SK-N-SH (cell line): Measurements from ENCODE around the gene HDLBP. TPM values are rescaled to one million over a fixed set of nuclear protein-coding genes. Genes with fewer than 3 reads are reported as not detected.

ENCODE experiments used
- CTCF ChIA-PET: fragments of 300-600, 350-600 bp; formaldehyde crosslinking; extraction: SDS; loops from one replicate; lab custom pipeline; 2021; lab: Yijun Ruan, JAX
- POLR2A ChIA-PET: fragments of 350-600 bp; sonication (Branson Sonifier 250); formaldehyde crosslinking; extraction: SDS; loops from one replicate; lab custom pipeline; 2020; ENCODE audit warnings: antibody characterized with exemption, inconsistent platforms; lab: Yijun Ruan, JAX
- DNase-seq: peaks from one replicate; pipeline ENCODE4 v3.0.0; 2012
- H2AFZ ChIP-seq: fragments of 200-600 bp; sonication (generic); 2 replicates; pipeline ENCODE4 v1.8.1; 2016; ENCODE audit warnings: antibody characterized with exemption, mild to moderate bottlenecking, low read depth
- H3F3A ChIP-seq: fragments of 200-600 bp; sonication (generic); replicated peaks from 2 replicates; pipeline ENCODE3; 2016; ENCODE audit warnings: antibody characterized with exemption, mild to moderate bottlenecking; ENCODE audit not compliant: insufficient read depth
- H3K27ac ChIP-seq, 2 experiments: fragments of 200-500 bp in 1 of 2; fragments of 200-600 bp in 1 of 2; sonication (Bioruptor generic) in 1 of 2; sonication (generic), shearing (Covaris generic) in 1 of 2; 2 replicates each; pipeline versions ENCODE4 v1.5.1 to v1.6.1; 2014 to 2016; ENCODE audit warnings: low read depth in 2 of 2, inconsistent platforms in 1 of 2, low read length in 1 of 2, mild to moderate bottlenecking in 1 of 2, mixed read lengths in 1 of 2
- H3K27me3 ChIP-seq: fragments of 200-600 bp; sonication (generic), shearing (Covaris generic); 2 replicates; pipeline ENCODE4 v1.6.1; 2016; ENCODE audit warnings: mixed run types; ENCODE audit not compliant: insufficient read depth
- H3K36me3 ChIP-seq, 2 experiments: fragments of 200-500 bp in 1 of 2; fragments of 200-600 bp in 1 of 2; sonication (Bioruptor generic) in 1 of 2; sonication (generic) in 1 of 2; replicated peaks in 1 of 2; 2 replicates each; pipeline versions ENCODE3 to v1.5.1; 2014 to 2016; ENCODE audit warnings: low read length in 1 of 2, mild to moderate bottlenecking in 1 of 2; ENCODE audit not compliant: insufficient read depth in 2 of 2, control insufficient read depth in 1 of 2
- H3K4me1 ChIP-seq, 2 experiments: fragments of 200-500 bp in 1 of 2; fragments of 200-600 bp in 1 of 2; sonication (Bioruptor generic) in 1 of 2; sonication (generic), shearing (Covaris generic) in 1 of 2; 2 replicates each; pipeline versions ENCODE4 v1.5.1 to v1.6.1; 2014 to 2016; ENCODE audit warnings: low read depth in 1 of 2, low read length in 1 of 2, mixed run types in 1 of 2; ENCODE audit not compliant: insufficient read depth in 2 of 2, control insufficient read depth in 1 of 2
- H3K4me2 ChIP-seq: fragments of 200-600 bp; sonication (generic), shearing (Covaris generic); 2 replicates; pipeline ENCODE4 v1.6.1; 2017; ENCODE audit warnings: mixed run types
- H3K4me3 ChIP-seq, 2 experiments: fragments of 200-500 bp in 1 of 2; fragments of 200-600 bp in 1 of 2; sonication (Bioruptor generic) in 1 of 2; sonication (generic), shearing (Covaris generic) in 1 of 2; 2 replicates each; pipeline versions ENCODE4 v1.5.1 to v1.8.1; 2014 to 2016; ENCODE audit warnings: low read depth in 2 of 2, inconsistent platforms in 1 of 2, low read length in 1 of 2, mild to moderate bottlenecking in 1 of 2, mixed read lengths in 1 of 2, moderate library complexity in 1 of 2
- H3K79me2 ChIP-seq: fragments of 200-600 bp; sonication (generic); 2 replicates; pipeline ENCODE4 v1.8.1; 2017; ENCODE audit warnings: mild to moderate bottlenecking; ENCODE audit not compliant: insufficient read depth
- H3K9ac ChIP-seq: fragments of 200-600 bp; sonication (generic); 2 replicates; pipeline ENCODE4 v1.6.1; 2017; ENCODE audit warnings: mixed run types
- H3K9me2 ChIP-seq: fragments of 200-600 bp; sonication (generic); 2 replicates; pipeline ENCODE4 v1.6.1; 2017; ENCODE audit warnings: mixed run types
- H3K9me3 ChIP-seq: fragments of 200-600 bp; sonication (generic); 2 replicates; pipeline ENCODE4 v1.6.1; 2017; ENCODE audit warnings: mixed run types, mild to moderate bottlenecking, moderate library complexity
- H4K20me1 ChIP-seq: fragments of 200-600 bp; sonication (generic); 2 replicates; pipeline ENCODE4 v1.6.1; 2017; ENCODE audit warnings: mild to moderate bottlenecking, mixed run types; ENCODE audit not compliant: insufficient read depth
- CHD2 ChIP-seq: fragments of 150-350 bp; IDR thresholded peaks from 2 replicates; pipeline ENCODE4 v1.6.1; 2018; ENCODE audit warnings: low read length; ENCODE audit not compliant: partially characterized antibody
- CTCF ChIP-seq: fragments of 200-600 bp; sonication (generic); IDR thresholded peaks from 2 replicates; pipeline ENCODE4 v1.6.1; 2017; ENCODE audit warnings: antibody characterized with exemption, mild to moderate bottlenecking, moderate library complexity
- FOSL2 ChIP-seq: IDR thresholded peaks from 2 replicates; pipeline ENCODE4 v1.4.0; 2012; ENCODE audit warnings: low read depth, mild to moderate bottlenecking, moderate library complexity, borderline replicate concordance
- FOXM1 ChIP-seq: IDR thresholded peaks from 2 replicates; pipeline ENCODE4 v1.4.0; 2012; ENCODE audit warnings: low read depth, mild to moderate bottlenecking
- JUND ChIP-seq: IDR thresholded peaks from 2 replicates; pipeline ENCODE4 v1.4.0; 2012
- MEF2A ChIP-seq: IDR thresholded peaks from 2 replicates; pipeline ENCODE4 v1.4.0; 2012; ENCODE audit warnings: low read depth, borderline replicate concordance
- MXI1 ChIP-seq: IDR thresholded peaks from 2 replicates; pipeline ENCODE4 v1.6.1; 2012; ENCODE audit warnings: mild to moderate bottlenecking, low read depth, low read length, improper control_type of control experiment
- PBX3 ChIP-seq: IDR thresholded peaks from 2 replicates; pipeline ENCODE4; 2012
- RAD21 ChIP-seq: IDR thresholded peaks from 2 replicates; pipeline ENCODE4 v1.6.1; 2012; ENCODE audit warnings: mild to moderate bottlenecking, low read length
- SIN3A ChIP-seq: IDR thresholded peaks from 2 replicates; pipeline ENCODE4 v1.6.1; 2012; ENCODE audit warnings: low read depth, mild to moderate bottlenecking, low read length, moderate library complexity, borderline replicate concordance
- SMC3 ChIP-seq: IDR thresholded peaks from 2 replicates; pipeline ENCODE4 v1.6.1; 2012; ENCODE audit warnings: low read depth, low read length, improper control_type of control experiment
- TAF1 ChIP-seq: IDR thresholded peaks from 2 replicates; pipeline ENCODE4 v1.6.1; 2012; ENCODE audit warnings: low read depth, mild to moderate bottlenecking, low read length, moderate library complexity, borderline replicate concordance
- TCF12 ChIP-seq: IDR thresholded peaks from 2 replicates; pipeline ENCODE4 v1.4.0; 2012
- TEAD4 ChIP-seq: IDR thresholded peaks from 2 replicates; pipeline ENCODE4 v1.4.0; 2012; ENCODE audit warnings: mild to moderate bottlenecking, borderline replicate concordance; ENCODE audit not compliant: insufficient read depth
- ZBTB33 ChIP-seq: IDR thresholded peaks from 2 replicates; pipeline ENCODE4 v1.4.0; 2012; ENCODE audit warnings: low read depth, borderline replicate concordance
- WGBS: methylation state at CpG from one replicate; pipeline ENCODE4 v1.1.6; 2017; ENCODE audit warnings: low lambda C conversion rate; 5-methylcytosine and 5-hydroxymethylcytosine counted together
- polyA plus RNA-seq, 3 experiments: library from polyadenylated mRNA; depleted of rRNA; stranded (reverse); fragments of >200 nt; gene quantifications; 2 replicates each; pipeline ENCODE4 v1.2.3, GENCODE V29; 2012
- TF ChIP-seq, protein P1 (sequence below): IDR thresholded peaks from 2 replicates; pipeline ENCODE4 v1.6.1; 2012; ENCODE audit warnings: mild to moderate bottlenecking, low read depth, low read length, moderate library complexity

The HDLBP gene
- polyA plus RNA-seq, 1 of the 3 experiments (the other 2 are of a cell fraction) = 263 TPM

- WGBS = 95% methylated on average over 9 of the region's 9 CpGs
- Histone ChIP-seq H3K79me2 (peaks cover 92% of the 10 kb centered on the region), H2AFZ (no peak overlapping the region), H3K27ac (no peak overlapping the region), H3F3A (no peaks in the 10 kb centered on the region), H3K36me3 (peaks cover 3 to 14% of the 10 kb centered on the region in 2 experiments)
- CTCF ChIA-PET = no interaction called here
- no peak for TF ChIP-seq MXI1
- no peak for TF ChIP-seq SMC3
- no peak for TF ChIP-seq PBX3
- TF ChIP-seq CHD2 = no peak
- TF ChIP-seq CTCF = no peak
- no peak for TF ChIP-seq ZBTB33
- no peak for TF ChIP-seq JUND
- TF ChIP-seq, all 33 proteins: peak for 0
- DNase-seq = no peak
- no peak overlapping the region for H3K4me2 ChIP-seq
- peaks cover 47% of the 10 kb centered on the region for H4K20me1 ChIP-seq
- no peaks in the 10 kb centered on the region for H3K9me3 ChIP-seq
- no peaks in the 10 kb centered on the region for H3K9me2 ChIP-seq
- H3K9ac ChIP-seq = no peak overlapping the region
- H3K4me1 ChIP-seq = peaks cover 0 to 3% of the 10 kb centered on the region in 2 experiments; a peak in 1 of 4 replicates
- POLR2A ChIA-PET = no interaction called here
- H3K4me3 ChIP-seq = no peak overlapping the region
- H3K27me3 ChIP-seq = no peaks in the 10 kb centered on the region
Measured at GRCh38 chr2:241286348-241287090, 29.0 kb downstream of the HDLBP start.

DNA sequence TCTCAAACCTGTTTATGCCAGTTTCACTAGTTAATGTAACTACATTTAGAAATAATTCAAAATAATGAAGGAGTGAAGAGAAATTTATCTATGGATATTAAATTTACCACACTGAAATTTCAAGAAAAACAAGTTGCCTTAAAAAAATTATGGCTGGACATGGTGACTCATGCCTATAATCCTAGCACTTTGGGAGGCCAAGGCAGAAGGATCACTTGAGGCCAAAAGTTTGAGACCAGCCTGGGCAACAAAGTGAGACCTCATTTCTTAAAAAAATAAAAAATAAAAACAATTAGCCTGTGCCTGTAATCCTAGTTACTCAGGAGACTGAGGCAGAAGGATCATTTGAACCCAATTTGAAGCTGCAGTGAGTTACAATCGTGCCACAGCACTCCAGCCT lies 29.9 kb downstream of the HDLBP start:
- no peak for DNase-seq
- no peak overlapping the region for H2AFZ ChIP-seq
- H3F3A ChIP-seq = no peaks in the 10 kb centered on the region
- H3K9me2 ChIP-seq = no peaks in the 10 kb centered on the region
- no peak overlapping the region for H3K9ac ChIP-seq
- no peak overlapping the region for H3K4me2 ChIP-seq
- 95% methylated on average over 1 of the region's 1 CpG for WGBS
- H3K27ac ChIP-seq = no peak overlapping the region
- H3K4me1 ChIP-seq = no peaks in the 10 kb centered on the region
- no peaks in the 10 kb centered on the region for H3K9me3 ChIP-seq
- ChIA-PET POLR2A (no interaction called here), CTCF (no interaction called here)
- H3K4me3 ChIP-seq = no peak overlapping the region
- H3K27me3 ChIP-seq = no peaks in the 10 kb centered on the region
- H4K20me1 ChIP-seq = peaks cover 38% of the 10 kb centered on the region
- H3K36me3 ChIP-seq = peaks cover 3 to 14% of the 10 kb centered on the region in 2 experiments
- H3K79me2 ChIP-seq = peaks cover 92% of the 10 kb centered on the region
- TF ChIP-seq RAD21 = no peak
- no peak for TF ChIP-seq ZBTB33
- TF ChIP-seq, protein P1, sequence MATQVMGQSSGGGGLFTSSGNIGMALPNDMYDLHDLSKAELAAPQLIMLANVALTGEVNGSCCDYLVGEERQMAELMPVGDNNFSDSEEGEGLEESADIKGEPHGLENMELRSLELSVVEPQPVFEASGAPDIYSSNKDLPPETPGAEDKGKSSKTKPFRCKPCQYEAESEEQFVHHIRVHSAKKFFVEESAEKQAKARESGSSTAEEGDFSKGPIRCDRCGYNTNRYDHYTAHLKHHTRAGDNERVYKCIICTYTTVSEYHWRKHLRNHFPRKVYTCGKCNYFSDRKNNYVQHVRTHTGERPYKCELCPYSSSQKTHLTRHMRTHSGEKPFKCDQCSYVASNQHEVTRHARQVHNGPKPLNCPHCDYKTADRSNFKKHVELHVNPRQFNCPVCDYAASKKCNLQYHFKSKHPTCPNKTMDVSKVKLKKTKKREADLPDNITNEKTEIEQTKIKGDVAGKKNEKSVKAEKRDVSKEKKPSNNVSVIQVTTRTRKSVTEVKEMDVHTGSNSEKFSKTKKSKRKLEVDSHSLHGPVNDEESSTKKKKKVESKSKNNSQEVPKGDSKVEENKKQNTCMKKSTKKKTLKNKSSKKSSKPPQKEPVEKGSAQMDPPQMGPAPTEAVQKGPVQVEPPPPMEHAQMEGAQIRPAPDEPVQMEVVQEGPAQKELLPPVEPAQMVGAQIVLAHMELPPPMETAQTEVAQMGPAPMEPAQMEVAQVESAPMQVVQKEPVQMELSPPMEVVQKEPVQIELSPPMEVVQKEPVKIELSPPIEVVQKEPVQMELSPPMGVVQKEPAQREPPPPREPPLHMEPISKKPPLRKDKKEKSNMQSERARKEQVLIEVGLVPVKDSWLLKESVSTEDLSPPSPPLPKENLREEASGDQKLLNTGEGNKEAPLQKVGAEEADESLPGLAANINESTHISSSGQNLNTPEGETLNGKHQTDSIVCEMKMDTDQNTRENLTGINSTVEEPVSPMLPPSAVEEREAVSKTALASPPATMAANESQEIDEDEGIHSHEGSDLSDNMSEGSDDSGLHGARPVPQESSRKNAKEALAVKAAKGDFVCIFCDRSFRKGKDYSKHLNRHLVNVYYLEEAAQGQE = no peak
- TF ChIP-seq FOXM1 = no peak
- TF ChIP-seq MEF2A = no peak
- TF ChIP-seq TCF12 = no peak
- no peak for TF ChIP-seq SIN3A
- no peak for TF ChIP-seq TAF1
- no peak for TF ChIP-seq FOSL2
- TF ChIP-seq TEAD4 = no peak
